HCT116 (cell line): Measurements from ENCODE around the gene CAPZB. TPM values are rescaled to one million over a fixed set of nuclear protein-coding genes. Genes with fewer than 3 reads are reported as not detected.
A peak's percentile ranks its signal among the peaks of the same experiment; 100 is the strongest.

Experiments
- ATAC-seq: fragments of 200-7000 bp; cut with Tn5 transposase; 2 replicates; pipeline ENCODE4 v1.9.1; 2020; ENCODE audit warnings: mild to moderate bottlenecking, moderate library complexity
- BruUV-seq: library from RNA; stranded (reverse); fragments of 400-500 nt; replicated peaks from 2 replicates; lab custom pipeline; 2021; lab: Mats Ljungman, UMichigan
- CTCF ChIA-PET: fragments of 300-600 bp; sonication (Branson Sonifier 250); formaldehyde crosslinking; loops from one replicate; lab custom pipeline; 2021; ENCODE audit warnings: antibody characterized with exemption; lab: Charles Lee
- POLR2A ChIA-PET: fragments of 300-600, 350-600 bp; sonication (Branson Sonifier 250); formaldehyde crosslinking; loops from one replicate; lab custom pipeline; 2021; ENCODE audit warnings: antibody characterized with exemption; lab: Charles Lee
- RAD21 ChIA-PET, 2 experiments: fragments of 300-600 bp; sonication (Branson Sonifier 250); formaldehyde crosslinking; loops; one replicate each; lab custom pipeline; 2023; ENCODE audit warnings: low total read pairs in 2 of 2; ENCODE audit not compliant: uncharacterized antibody in 2 of 2, unreplicated experiment in 2 of 2, low non-redundant PET in 1 of 2; lab: Charles Lee
- DNase-seq: peaks from one replicate; pipeline ENCODE4 v3.0.0-alpha.2; 2010; ENCODE audit warnings: low read depth, low spot score
- H2AFZ ChIP-seq: fragments of 200-600 bp; shearing (Covaris generic), sonication (generic); 2 replicates; pipeline ENCODE4 v1.6.1; 2017; ENCODE audit warnings: low read depth, mixed run types, mixed read lengths, antibody characterized with exemption, low read length; ENCODE audit not compliant: poor library complexity, severe bottlenecking
- H3K27ac ChIP-seq: 2 replicates; pipeline ENCODE4 v1.5.1; 2012; ENCODE audit warnings: low read depth, low read length
- H3K27me3 ChIP-seq: fragments of 200-600 bp; sonication (generic); 2 replicates; pipeline ENCODE4 v1.6.1; 2016; ENCODE audit warnings: mixed run types, low read length, mixed read lengths; ENCODE audit not compliant: insufficient read depth
- H3K36me3 ChIP-seq, 2 experiments: fragments of 200-500 bp in 1 of 2; fragments of 200-600 bp in 1 of 2; sonication (Bioruptor generic) in 1 of 2; sonication (generic) in 1 of 2; 2 replicates each; pipeline versions ENCODE4 v1.5.1 to v1.6.1; 2014 to 2016; ENCODE audit warnings: low read length in 2 of 2, inconsistent platforms in 1 of 2, mixed read lengths in 1 of 2, mixed run types in 1 of 2; ENCODE audit not compliant: insufficient read depth in 2 of 2, control insufficient read depth in 1 of 2
- H3K4me1 ChIP-seq, 2 experiments: fragments of 200-600 bp in 1 of 2; sonication (generic) in 1 of 2; 2 replicates each; pipeline versions ENCODE4 v1.5.1 to v1.6.1; 2012 to 2017; ENCODE audit warnings: low read length in 2 of 2, inconsistent platforms in 1 of 2, mild to moderate bottlenecking in 1 of 2, mixed read lengths in 1 of 2, mixed run types in 1 of 2, moderate library complexity in 1 of 2; ENCODE audit not compliant: insufficient read depth in 2 of 2, control insufficient read depth in 1 of 2
- H3K4me2 ChIP-seq: fragments of 200-600 bp; sonication (generic); 2 replicates; pipeline ENCODE4 v1.6.1; 2017; ENCODE audit warnings: mixed run types, low read length, mixed read lengths
- H3K4me3 ChIP-seq, 2 experiments: fragments of 200-600 bp in 1 of 2; sonication (generic) in 1 of 2; replicated peaks in 1 of 2; 2 replicates each; pipeline ENCODE4 v1.5.1; 2011 to 2016; ENCODE audit warnings: low read length in 2 of 2, control low read depth in 1 of 2, low read depth in 1 of 2, mild to moderate bottlenecking in 1 of 2, mixed read lengths in 1 of 2, mixed run types in 1 of 2
- H3K79me2 ChIP-seq: fragments of 200-600 bp; sonication (generic); 2 replicates; pipeline ENCODE4 v1.6.1; 2017; ENCODE audit warnings: mild to moderate bottlenecking, mixed run types, low read length, moderate library complexity, mixed read lengths; ENCODE audit not compliant: insufficient read depth
- H3K9ac ChIP-seq: fragments of 200-600 bp; sonication (generic); 2 replicates; pipeline ENCODE4 v1.6.1; 2016; ENCODE audit warnings: low read length, mixed read lengths
- H3K9me2 ChIP-seq: fragments of 200-600 bp; sonication (generic), shearing (Covaris generic); 2 replicates; pipeline ENCODE4 v1.6.1; 2017; ENCODE audit warnings: mixed run types, mild to moderate bottlenecking, moderate library complexity; ENCODE audit not compliant: insufficient read depth
- H3K9me3 ChIP-seq, 2 experiments: fragments of 200-500 bp in 1 of 2; fragments of 200-600 bp in 1 of 2; sonication (Bioruptor generic) in 1 of 2; sonication (generic) in 1 of 2; 2 replicates each; pipeline ENCODE4 v1.6.1; 2014 to 2017; ENCODE audit warnings: low read length in 2 of 2, mixed read lengths in 2 of 2, inconsistent platforms in 1 of 2, low read depth in 1 of 2, mild to moderate bottlenecking in 1 of 2, mixed run types in 1 of 2, moderate library complexity in 1 of 2; ENCODE audit not compliant: control insufficient read depth in 1 of 2, insufficient read depth in 1 of 2
- H4K20me1 ChIP-seq: fragments of 200-600 bp; sonication (generic), shearing (Covaris generic); 2 replicates; pipeline ENCODE4 v1.6.1; 2017; ENCODE audit warnings: mixed run types, mild to moderate bottlenecking, moderate library complexity; ENCODE audit not compliant: insufficient read depth
- CBX3 ChIP-seq: IDR thresholded peaks from 2 replicates; pipeline ENCODE4 v1.6.1; 2012; ENCODE audit warnings: low read depth
- CEBPB ChIP-seq: IDR thresholded peaks from 2 replicates; pipeline ENCODE4 v1.6.1; 2012; ENCODE audit warnings: low read depth
- EGR1 ChIP-seq: IDR thresholded peaks from 2 replicates; pipeline ENCODE4 v1.6.1; 2012; ENCODE audit warnings: low read depth
- EZH2phosphoT487 ChIP-seq: fragments of 200-600 bp; IDR thresholded peaks from 2 replicates; pipeline ENCODE4 v1.6.1; 2018; ENCODE audit warnings: antibody characterized with exemption, borderline replicate concordance
- FOSL1 ChIP-seq: IDR thresholded peaks from 2 replicates; pipeline ENCODE4 v1.6.1; 2012; ENCODE audit warnings: low read depth
- JUND ChIP-seq: IDR thresholded peaks from 2 replicates; pipeline ENCODE4 v1.6.1; 2012
- RAD21 ChIP-seq: IDR thresholded peaks from 2 replicates; pipeline ENCODE4 v1.6.1; 2012; ENCODE audit warnings: low read depth, mild to moderate bottlenecking
- SIN3A ChIP-seq: IDR thresholded peaks from 2 replicates; pipeline ENCODE4 v1.6.1; 2012; ENCODE audit warnings: low read depth
- SP1 ChIP-seq: IDR thresholded peaks from 2 replicates; pipeline ENCODE4 v1.6.1; 2012; ENCODE audit warnings: low read depth
- SRF ChIP-seq: IDR thresholded peaks from 2 replicates; pipeline ENCODE4 v1.6.1; 2012; ENCODE audit warnings: low read depth
- TCF7L2 ChIP-seq: IDR thresholded peaks from 2 replicates; pipeline ENCODE4 v1.7.0; 2011; ENCODE audit warnings: borderline replicate concordance, inconsistent platforms; ENCODE audit not compliant: insufficient read depth, insufficient read length; ENCODE audit errors: extremely low read depth
- ZFX ChIP-seq: fragments of 450-650 bp; IDR thresholded peaks from 2 replicates; pipeline ENCODE4 v1.6.1; 2017
- ZNF274 ChIP-seq: fragments of 200-500 bp; sonication (Bioruptor generic); IDR thresholded peaks from 2 replicates; pipeline ENCODE4 v1.6.1; 2014; ENCODE audit warnings: mild to moderate bottlenecking, low read depth, low read length, inconsistent platforms
- intact Hi-C: fragments of 100-400 bp; cut with micrococcal nuclease; formaldehyde crosslinking; loops from 2 replicates; pipeline ENCODE4 v1.10.0; 2022
- total RNA-seq: library from RNA; stranded (reverse); gene quantifications from one replicate; pipeline ENCODE4 v1.2.1, GENCODE V29; 2021; ENCODE audit not compliant: unreplicated experiment
- TF ChIP-seq, protein P1 (sequence below): IDR thresholded peaks from 2 replicates; pipeline ENCODE4 v1.6.1; 2012
- TF ChIP-seq, protein P2 (sequence below): IDR thresholded peaks from 2 replicates; pipeline ENCODE4 v1.6.1; 2012
- TF ChIP-seq, protein P3 (sequence below), 3 experiments: fragments of 200-600 bp in 1 of 3; sonication (generic) in 1 of 3; IDR thresholded peaks in 2 of 3; conservative IDR thresholded peaks in 1 of 3; 2 replicates each; pipeline ENCODE4 v1.5.1; 2012 to 2017; ENCODE audit warnings: low read depth in 2 of 3, low read length in 2 of 3, antibody characterized with exemption in 1 of 3, borderline replicate concordance in 1 of 3, control low read depth in 1 of 3, mild to moderate bottlenecking in 1 of 3, mixed read lengths in 1 of 3, mixed run types in 1 of 3, moderate library complexity in 1 of 3; ENCODE audit not compliant: insufficient read depth in 1 of 3
- TF ChIP-seq, protein P4 (sequence below): IDR thresholded peaks from 2 replicates; pipeline ENCODE4 v1.6.1; 2011; ENCODE audit warnings: mild to moderate bottlenecking, low read length, moderate library complexity; ENCODE audit not compliant: insufficient replicate concordance; ENCODE audit errors: extremely low read depth

The CAPZB gene
- total RNA-seq, 1 experiment from 2014 or later, result 203 TPM

DNA sequence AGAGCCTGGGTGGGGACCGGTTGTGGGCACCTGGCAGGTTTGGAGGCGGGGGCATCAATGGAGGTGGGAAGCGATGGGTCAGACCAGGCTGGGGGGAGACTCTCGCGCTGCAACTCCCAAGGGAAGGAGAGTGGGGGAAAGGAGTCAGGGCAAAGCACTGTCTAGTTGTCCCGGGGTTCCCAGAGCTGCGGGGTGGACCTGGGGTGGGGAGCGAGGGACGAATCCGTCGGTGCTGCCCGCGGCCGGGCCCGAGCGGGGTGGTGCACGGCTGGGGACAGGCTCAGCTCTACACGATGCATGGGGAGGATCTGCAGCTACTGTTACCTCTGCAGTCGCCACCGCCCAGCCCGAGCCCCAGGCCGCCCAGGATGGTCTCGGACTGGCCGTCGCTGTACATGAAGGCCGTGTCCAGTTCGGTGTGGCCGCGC is 173.8 kb downstream of the CAPZB start:
- H3K27ac ChIP-seq, result peak overlapping the region; percentile 82
- DNase-seq, result no peak
- peaks cover 18 to 47% of the 10 kb centered on the region in 2 experiments; a peak in 3 of 4 replicates for H3K4me1 ChIP-seq
- CTCF ChIA-PET, result no interaction called here
- POLR2A ChIA-PET, result no interaction called here
- H3K9ac ChIP-seq, result peak overlapping the region; percentile 97
- H3K36me3 ChIP-seq, result peaks cover 3 to 14% of the 10 kb centered on the region in 2 experiments; a peak in 3 of 4 replicates
- H3K4me3 ChIP-seq, result peak overlapping the region; percentile 87 to 88
- peak overlapping the region; percentile 100 for H3K4me2 ChIP-seq
- no peaks in the 10 kb centered on the region for H4K20me1 ChIP-seq
- no peaks in the 10 kb centered on the region for H3K9me3 ChIP-seq
- RAD21 ChIA-PET, result no interaction called here
- no peak for TF ChIP-seq EZH2phosphoT487
- no peak for TF ChIP-seq SRF
- no peak for TF ChIP-seq SIN3A
- no peak for TF ChIP-seq TCF7L2
- TF ChIP-seq CBX3, result no peak
- no peak for TF ChIP-seq JUND
- TF ChIP-seq, protein P1, sequence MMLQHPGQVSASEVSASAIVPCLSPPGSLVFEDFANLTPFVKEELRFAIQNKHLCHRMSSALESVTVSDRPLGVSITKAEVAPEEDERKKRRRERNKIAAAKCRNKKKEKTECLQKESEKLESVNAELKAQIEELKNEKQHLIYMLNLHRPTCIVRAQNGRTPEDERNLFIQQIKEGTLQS, result no peak
- TF ChIP-seq RAD21, result no peak
- TF ChIP-seq SP1, result no peak
- no peak for TF ChIP-seq ZNF274
- TF ChIP-seq EGR1, result no peak
- TF ChIP-seq, protein P2, sequence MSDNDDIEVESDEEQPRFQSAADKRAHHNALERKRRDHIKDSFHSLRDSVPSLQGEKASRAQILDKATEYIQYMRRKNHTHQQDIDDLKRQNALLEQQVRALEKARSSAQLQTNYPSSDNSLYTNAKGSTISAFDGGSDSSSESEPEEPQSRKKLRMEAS, result no peak
- no peak for TF ChIP-seq FOSL1
- TF ChIP-seq, protein P3, sequence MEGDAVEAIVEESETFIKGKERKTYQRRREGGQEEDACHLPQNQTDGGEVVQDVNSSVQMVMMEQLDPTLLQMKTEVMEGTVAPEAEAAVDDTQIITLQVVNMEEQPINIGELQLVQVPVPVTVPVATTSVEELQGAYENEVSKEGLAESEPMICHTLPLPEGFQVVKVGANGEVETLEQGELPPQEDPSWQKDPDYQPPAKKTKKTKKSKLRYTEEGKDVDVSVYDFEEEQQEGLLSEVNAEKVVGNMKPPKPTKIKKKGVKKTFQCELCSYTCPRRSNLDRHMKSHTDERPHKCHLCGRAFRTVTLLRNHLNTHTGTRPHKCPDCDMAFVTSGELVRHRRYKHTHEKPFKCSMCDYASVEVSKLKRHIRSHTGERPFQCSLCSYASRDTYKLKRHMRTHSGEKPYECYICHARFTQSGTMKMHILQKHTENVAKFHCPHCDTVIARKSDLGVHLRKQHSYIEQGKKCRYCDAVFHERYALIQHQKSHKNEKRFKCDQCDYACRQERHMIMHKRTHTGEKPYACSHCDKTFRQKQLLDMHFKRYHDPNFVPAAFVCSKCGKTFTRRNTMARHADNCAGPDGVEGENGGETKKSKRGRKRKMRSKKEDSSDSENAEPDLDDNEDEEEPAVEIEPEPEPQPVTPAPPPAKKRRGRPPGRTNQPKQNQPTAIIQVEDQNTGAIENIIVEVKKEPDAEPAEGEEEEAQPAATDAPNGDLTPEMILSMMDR (IDR thresholded peaks at IDR 0.05 in 2 of 3, conservative IDR thresholded peaks at IDR 0.05 in 1 of 3; ENCODE audit: borderline replicate concordance in 1 of 3, insufficient read depth in 1 of 3, low read depth in 2 of 3, low read length in 2 of 3), result no peak
- TF ChIP-seq, protein P4, sequence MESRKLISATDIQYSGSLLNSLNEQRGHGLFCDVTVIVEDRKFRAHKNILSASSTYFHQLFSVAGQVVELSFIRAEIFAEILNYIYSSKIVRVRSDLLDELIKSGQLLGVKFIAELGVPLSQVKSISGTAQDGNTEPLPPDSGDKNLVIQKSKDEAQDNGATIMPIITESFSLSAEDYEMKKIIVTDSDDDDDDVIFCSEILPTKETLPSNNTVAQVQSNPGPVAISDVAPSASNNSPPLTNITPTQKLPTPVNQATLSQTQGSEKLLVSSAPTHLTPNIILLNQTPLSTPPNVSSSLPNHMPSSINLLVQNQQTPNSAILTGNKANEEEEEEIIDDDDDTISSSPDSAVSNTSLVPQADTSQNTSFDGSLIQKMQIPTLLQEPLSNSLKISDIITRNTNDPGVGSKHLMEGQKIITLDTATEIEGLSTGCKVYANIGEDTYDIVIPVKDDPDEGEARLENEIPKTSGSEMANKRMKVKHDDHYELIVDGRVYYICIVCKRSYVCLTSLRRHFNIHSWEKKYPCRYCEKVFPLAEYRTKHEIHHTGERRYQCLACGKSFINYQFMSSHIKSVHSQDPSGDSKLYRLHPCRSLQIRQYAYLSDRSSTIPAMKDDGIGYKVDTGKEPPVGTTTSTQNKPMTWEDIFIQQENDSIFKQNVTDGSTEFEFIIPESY, result no peak
- no peak for TF ChIP-seq CEBPB
- TF ChIP-seq ZFX, result no peak
- intact Hi-C loops, result no loop called here
- no peaks in the 10 kb centered on the region for H3K27me3 ChIP-seq
- H3K79me2 ChIP-seq, result peaks cover 33% of the 10 kb centered on the region
- no TSS peak for BruUV-seq
- H2AFZ ChIP-seq, result no peak overlapping the region
- ATAC-seq, result peak; percentile 37
- no peaks in the 10 kb centered on the region for H3K9me2 ChIP-seq
